Vagina (tissue), 2 donors: ENCODE results near the gene SPEF1.

Experiments used
- CTCF ChIP-seq, 3 experiments: fragments of 450-650 bp in 2 of 3; fragments of 200-600 bp in 1 of 3; sonication (generic) in 1 of 3; IDR thresholded peaks; one replicate each; pipeline ENCODE4 v1.5.1; 2017 to 2019; ENCODE audit warnings: antibody characterized with exemption in 3 of 3, mild to moderate bottlenecking in 2 of 3, moderate library complexity in 2 of 3
- POLR2AphosphoS5 ChIP-seq, 2 donors: sonication (generic); formaldehyde crosslinking; IDR thresholded peaks; one replicate each; pipeline ENCODE4 v1.9.0; 2017; ENCODE audit warnings: antibody characterized with exemption in 2 of 2, mild to moderate bottlenecking in 2 of 2, low read depth in 1 of 2; ENCODE audit not compliant: insufficient read depth in 1 of 2

DNA sequence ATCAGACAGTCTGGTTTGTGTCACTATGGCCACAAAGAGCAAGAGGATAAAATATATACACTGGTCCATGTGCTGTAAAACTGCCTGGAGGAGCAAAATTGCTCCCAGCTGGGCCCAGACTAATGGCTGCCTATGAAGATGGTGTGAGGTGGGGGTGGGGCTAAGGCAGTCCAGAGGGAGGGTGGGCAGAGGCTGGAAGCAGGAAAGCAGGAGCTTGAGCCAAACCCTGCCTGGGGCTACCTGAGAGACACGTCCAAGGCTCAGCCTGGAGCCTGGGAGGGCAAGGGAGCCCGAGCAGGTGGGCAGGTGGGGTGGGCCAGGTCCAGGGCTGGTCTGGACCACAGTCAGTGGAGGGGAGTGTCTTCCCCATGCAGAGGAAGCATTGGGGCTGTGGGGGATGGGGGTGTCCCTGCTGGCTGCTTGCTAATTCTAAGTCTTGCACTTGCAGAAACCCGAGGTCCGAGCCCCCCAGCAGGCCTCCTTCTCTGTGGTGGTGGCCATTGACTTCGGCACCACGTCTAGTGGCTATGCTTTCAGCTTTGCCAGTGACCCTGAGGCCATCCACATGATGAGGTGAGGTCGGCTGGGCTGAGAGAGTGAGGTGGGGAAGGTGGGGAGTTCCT is 39.3 kb downstream of the SPEF1 start:
- TF ChIP-seq CTCF (IDR thresholded peaks at IDR 0.05) (no peak), POLR2AphosphoS5 (IDR thresholded peaks at IDR 0.05; ENCODE audit: insufficient read depth in 1 of 2, low read depth in 1 of 2) (no peak)
